Bronchial epithelial cell (primary cell): Measurements from ENCODE around the gene ADARB2. TPM values are rescaled to one million over a fixed set of nuclear protein-coding genes. Genes with fewer than 3 reads are reported as not detected.

Source experiments
- DNase-seq: peaks from one replicate; pipeline ENCODE4 v3.0.0-alpha.2; 2010; ENCODE audit warnings: low read depth
- FAIRE-seq: peaks from 2 replicates; lab custom pipeline; 2011; peaks lifted over from hg19 to GRCh38; lab: Jason Lieb, UNC
- H3K27me3 ChIP-seq: 2 replicates; pipeline ENCODE4 v1.5.1; 2011; ENCODE audit warnings: low read length; ENCODE audit not compliant: control insufficient read depth, insufficient read depth
- H3K36me3 ChIP-seq: 2 replicates; pipeline ENCODE4 v1.5.1; 2011; ENCODE audit warnings: low read length; ENCODE audit not compliant: control insufficient read depth, insufficient read depth
- H3K4me3 ChIP-seq: 2 replicates; pipeline ENCODE4 v1.5.1; 2011; ENCODE audit warnings: mild to moderate bottlenecking, low read depth, low read length, control low read depth
- total RNA-seq: library from RNA; depleted of rRNA; stranded (reverse); fragments of >200 nt; gene quantifications from 2 replicates; pipeline ENCODE4 v1.2.1, GENCODE V29; 2014
- TF ChIP-seq, protein P1 (sequence below): IDR thresholded peaks from 2 replicates; pipeline ENCODE4 v1.5.1; 2011; ENCODE audit warnings: mild to moderate bottlenecking, moderate library complexity, low read length, control low read depth, inconsistent platforms; ENCODE audit not compliant: insufficient read depth, severe bottlenecking

The ADARB2 gene
- total RNA-seq, 1 donor from 2014 or later: not detected

DNA sequence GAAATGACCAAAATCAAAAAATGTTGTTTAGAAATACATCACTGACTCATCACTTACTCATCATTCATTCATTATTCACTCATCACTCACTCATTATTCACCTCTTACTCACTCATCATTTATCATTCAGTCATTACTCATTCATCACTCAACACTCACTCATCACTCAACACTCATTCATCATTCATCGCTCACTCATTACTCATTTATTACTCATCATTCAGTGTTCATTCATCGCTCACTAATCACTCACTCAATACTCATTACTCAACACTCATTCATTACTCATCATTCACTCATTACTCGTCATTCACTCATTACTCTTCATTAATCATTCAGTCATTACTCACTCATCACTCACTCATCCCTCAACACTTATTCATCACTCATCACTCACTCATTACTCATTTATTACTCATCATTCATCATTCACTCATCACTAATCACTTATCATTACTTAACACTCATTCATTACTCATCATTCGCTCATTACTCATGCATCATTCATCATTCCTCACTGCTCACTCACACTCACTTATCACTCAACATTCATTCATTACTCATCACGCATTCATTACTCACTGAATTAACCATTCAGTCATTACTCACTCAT is 238.5 kb downstream of the ADARB2 start:
- Histone ChIP-seq H3K4me3 (no peak overlapping the region), H3K27me3 (no peaks in the 10 kb centered on the region), H3K36me3 (no peaks in the 10 kb centered on the region)
- FAIRE-seq: no peak
- DNase-seq: peak; percentile 3
- TF ChIP-seq, protein P1, sequence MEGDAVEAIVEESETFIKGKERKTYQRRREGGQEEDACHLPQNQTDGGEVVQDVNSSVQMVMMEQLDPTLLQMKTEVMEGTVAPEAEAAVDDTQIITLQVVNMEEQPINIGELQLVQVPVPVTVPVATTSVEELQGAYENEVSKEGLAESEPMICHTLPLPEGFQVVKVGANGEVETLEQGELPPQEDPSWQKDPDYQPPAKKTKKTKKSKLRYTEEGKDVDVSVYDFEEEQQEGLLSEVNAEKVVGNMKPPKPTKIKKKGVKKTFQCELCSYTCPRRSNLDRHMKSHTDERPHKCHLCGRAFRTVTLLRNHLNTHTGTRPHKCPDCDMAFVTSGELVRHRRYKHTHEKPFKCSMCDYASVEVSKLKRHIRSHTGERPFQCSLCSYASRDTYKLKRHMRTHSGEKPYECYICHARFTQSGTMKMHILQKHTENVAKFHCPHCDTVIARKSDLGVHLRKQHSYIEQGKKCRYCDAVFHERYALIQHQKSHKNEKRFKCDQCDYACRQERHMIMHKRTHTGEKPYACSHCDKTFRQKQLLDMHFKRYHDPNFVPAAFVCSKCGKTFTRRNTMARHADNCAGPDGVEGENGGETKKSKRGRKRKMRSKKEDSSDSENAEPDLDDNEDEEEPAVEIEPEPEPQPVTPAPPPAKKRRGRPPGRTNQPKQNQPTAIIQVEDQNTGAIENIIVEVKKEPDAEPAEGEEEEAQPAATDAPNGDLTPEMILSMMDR: no peak

GRCh38 chr10:1495915-1496517 is 241.3 kb downstream of the ADARB2 start:
- DNase-seq: no peak
- FAIRE-seq: no peak
- H3K27me3 ChIP-seq: no peaks in the 10 kb centered on the region
- TF ChIP-seq, protein P1: no peak
- H3K36me3 ChIP-seq: no peaks in the 10 kb centered on the region
- no peak overlapping the region for H3K4me3 ChIP-seq

DNA sequence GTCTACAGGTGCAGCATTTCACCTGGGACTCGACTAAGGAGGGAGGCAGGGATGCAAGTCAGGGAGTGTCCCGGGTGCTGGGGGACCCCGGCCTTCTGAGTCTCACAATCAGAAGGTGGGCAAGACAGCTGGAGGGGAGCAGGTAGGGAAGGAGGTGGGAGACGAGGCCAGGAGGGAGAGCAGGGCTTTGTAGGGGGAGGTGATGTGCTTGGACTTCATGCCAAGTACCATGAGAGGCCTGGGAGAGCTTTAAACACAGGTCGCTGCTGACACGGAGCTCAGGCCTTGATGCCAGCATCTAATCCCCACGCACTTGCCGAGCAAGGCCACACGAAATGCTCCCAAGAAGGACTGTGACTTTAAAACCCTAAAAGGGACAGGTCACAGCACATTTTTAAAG is 244.7 kb downstream of the ADARB2 start:
- Histone ChIP-seq H3K36me3 (no peaks in the 10 kb centered on the region), H3K27me3 (no peaks in the 10 kb centered on the region), H3K4me3 (no peak overlapping the region)
- TF ChIP-seq, protein P1: no peak
- no peak for DNase-seq
- no peak for FAIRE-seq

- no peak for FAIRE-seq
Measured at GRCh38 chr10:1491901-1492300, 245.4 kb downstream of the ADARB2 start.

GRCh38 chr10:1489801-1490200 is 247.5 kb downstream of the ADARB2 start:
- no peaks in the 10 kb centered on the region for H3K36me3 ChIP-seq
- H3K27me3 ChIP-seq: no peaks in the 10 kb centered on the region
- no peak for DNase-seq
- no peak overlapping the region for H3K4me3 ChIP-seq
- TF ChIP-seq, protein P1: no peak
- FAIRE-seq: no peak

More at GRCh38 chr10:1491901-1492300, 245.4 kb downstream of the ADARB2 start:
- Histone ChIP-seq H3K36me3 (no peaks in the 10 kb centered on the region), H3K27me3 (no peaks in the 10 kb centered on the region), H3K4me3 (no peak overlapping the region)
- TF ChIP-seq, protein P1: no peak
- no peak for DNase-seq
